GM23338 (cell line): ENCODE measurements around the gene COMMD3. TPM values are rescaled to one million over a fixed set of nuclear protein-coding genes. Genes with fewer than 3 reads are reported as not detected.

ENCODE experiments used
- ATAC-seq: fragments of 200-7000 bp; cut with Tn5 transposase; 3 replicates; pipeline ENCODE4 v1.9.1; 2020
- DNase-seq: peaks from one replicate; pipeline ENCODE4 v3.0.0-alpha.2; 2015; ENCODE audit warnings: low spot score
- H2AFZ ChIP-seq: fragments of 200-600 bp; sonication (generic); 2 replicates; pipeline ENCODE4 v1.8.0; 2016; ENCODE audit warnings: antibody characterized with exemption, mild to moderate bottlenecking, moderate library complexity
- H3F3A ChIP-seq: fragments of 200-600 bp; sonication (generic); replicated peaks from 2 replicates; pipeline ENCODE4 v1.8.0; 2017; ENCODE audit warnings: antibody characterized with exemption, mixed run types, low read depth
- H3K27ac ChIP-seq: fragments of 200-600 bp; sonication (generic); 2 replicates; pipeline ENCODE4 v1.6.1; 2016; ENCODE audit warnings: low read depth
- H3K27me3 ChIP-seq: fragments of 200-600 bp; sonication (generic); 2 replicates; pipeline ENCODE4 v1.8.0; 2016; ENCODE audit warnings: mild to moderate bottlenecking, mixed run types, moderate library complexity; ENCODE audit not compliant: insufficient read depth
- H3K36me3 ChIP-seq: fragments of 200-600 bp; sonication (generic); 2 replicates; pipeline ENCODE4 v1.8.0; 2016; ENCODE audit warnings: mild to moderate bottlenecking; ENCODE audit not compliant: insufficient read depth
- H3K4me1 ChIP-seq: fragments of 200-600 bp; sonication (generic); 2 replicates; pipeline ENCODE4 v1.8.0; 2016; ENCODE audit warnings: mild to moderate bottlenecking, moderate library complexity; ENCODE audit not compliant: insufficient read depth
- H3K4me2 ChIP-seq: fragments of 200-600 bp; sonication (generic); 2 replicates; pipeline ENCODE4 v1.7.1; 2017; ENCODE audit warnings: mixed run types
- H3K4me3 ChIP-seq: fragments of 200-600 bp; sonication (generic); 2 replicates; pipeline ENCODE4 v1.6.1; 2016; ENCODE audit warnings: mixed run types
- H3K79me2 ChIP-seq: fragments of 200-600 bp; sonication (generic); replicated peaks from 2 replicates; pipeline ENCODE4 v1.8.0; 2017; ENCODE audit warnings: mild to moderate bottlenecking; ENCODE audit not compliant: insufficient read depth
- H3K9me2 ChIP-seq: fragments of 200-600 bp; sonication (generic); 2 replicates; pipeline ENCODE4 v1.8.0; 2017; ENCODE audit not compliant: insufficient read depth
- H4K20me1 ChIP-seq: fragments of 200-600 bp; sonication (generic); replicated peaks from 2 replicates; pipeline ENCODE4 v1.8.0; 2017; ENCODE audit warnings: mild to moderate bottlenecking; ENCODE audit not compliant: insufficient read depth
- H3K27ac Mint-ChIP-seq: 2 replicates; pipeline ENCODE4 v1.8.0; 2020; ENCODE audit warnings: inconsistent platforms, mild to moderate bottlenecking, moderate library complexity, mixed read lengths
- H3K27me3 Mint-ChIP-seq: 3 replicates; pipeline ENCODE4 v1.8.0; 2022; ENCODE audit warnings: low read depth, mild to moderate bottlenecking, moderate library complexity, mixed read lengths, inconsistent platforms; ENCODE audit not compliant: insufficient read depth, poor library complexity
- H3K36me3 Mint-ChIP-seq: 3 replicates; pipeline ENCODE4 v1.8.0; 2021; ENCODE audit warnings: low read depth, mild to moderate bottlenecking, inconsistent platforms, moderate library complexity, mixed read lengths
- H3K4me1 Mint-ChIP-seq: 3 replicates; pipeline ENCODE4 v1.8.0; 2020; ENCODE audit warnings: mild to moderate bottlenecking, inconsistent platforms, mixed read lengths
- H3K4me3 Mint-ChIP-seq: 3 replicates; pipeline ENCODE4 v1.8.0; 2021; ENCODE audit warnings: moderate library complexity, mild to moderate bottlenecking, inconsistent platforms, mixed read lengths
- H3K9me3 Mint-ChIP-seq: 3 replicates; pipeline ENCODE4 v1.8.0; 2020; ENCODE audit warnings: moderate library complexity, mild to moderate bottlenecking, inconsistent platforms, mixed read lengths
- EZH2 ChIP-seq: fragments of 200-600 bp; sonication (generic); IDR thresholded peaks from one replicate; pipeline ENCODE4 v1.8.0; 2017; ENCODE audit warnings: antibody characterized with exemption, mild to moderate bottlenecking, low read depth; ENCODE audit not compliant: unreplicated experiment
- EZH2phosphoT487 ChIP-seq: fragments of 200-600 bp; sonication (generic); IDR thresholded peaks from one replicate; pipeline ENCODE4 v1.8.1; 2018; ENCODE audit warnings: antibody characterized with exemption; ENCODE audit not compliant: unreplicated experiment
- NANOG ChIP-seq: IDR thresholded peaks from 2 replicates; pipeline ENCODE4 v1.6.1; 2016; ENCODE audit warnings: antibody characterized with exemption, borderline replicate concordance
- REST ChIP-seq: IDR thresholded peaks from one replicate; pipeline ENCODE4 v1.6.1; 2018; ENCODE audit warnings: antibody characterized with exemption; ENCODE audit not compliant: unreplicated experiment
- STAT1 ChIP-seq: IDR thresholded peaks from one replicate; pipeline ENCODE4 v1.6.1; 2016; ENCODE audit warnings: antibody characterized with exemption; ENCODE audit not compliant: unreplicated experiment
- ZNF331 ChIP-seq: fragments of 250-450 bp; sonication (Bioruptor Pico); IDR thresholded peaks from 2 replicates; pipeline ENCODE4 v1.5.0; 2020; ENCODE audit warnings: low read depth, mild to moderate bottlenecking, moderate library complexity
- ZNF462 ChIP-seq: fragments of 250-450 bp; sonication (Bioruptor Pico); IDR thresholded peaks from 2 replicates; pipeline ENCODE4 v1.5.0; 2020; ENCODE audit warnings: mild to moderate bottlenecking, moderate library complexity
- polyA plus RNA-seq: library from polyadenylated mRNA; unstranded; fragments of >200 nt; fragmentation: Nextera tagmentation; extraction: Ambion mirVana; gene quantifications from 2 replicates; pipeline ENCODE4 v1.2.1, GENCODE V29; 2016
- total RNA-seq: library from RNA; depleted of rRNA; stranded (reverse); fragments of >200 nt; shearing (Covaris generic); gene quantifications from 2 replicates; pipeline ENCODE4 v1.2.3, GENCODE V29; 2014

The COMMD3 gene
- total and polyA plus RNA-seq, 2 experiments from 2014 or later: 1.1 to 5.2 TPM

- Mint-ChIP-seq H3K36me3 (no peaks in the 10 kb centered on the region), H3K27ac (no peak overlapping the region), H3K4me3 (no peak overlapping the region), H3K9me3 (no peaks in the 10 kb centered on the region), H3K4me1 (no peaks in the 10 kb centered on the region), H3K27me3 (peaks cover 26% of the 10 kb centered on the region)
- no peak overlapping the region for H3K27ac ChIP-seq
- H2AFZ ChIP-seq: no peak overlapping the region
- ATAC-seq (no peak), DNase-seq (no peak)
- H3K4me1 ChIP-seq: no peaks in the 10 kb centered on the region
- H3F3A ChIP-seq: no peaks in the 10 kb centered on the region
- no peaks in the 10 kb centered on the region for H3K36me3 ChIP-seq
- TF ChIP-seq STAT1 (no peak), REST (no peak), ZNF331 (no peak), NANOG (no peak)
- no peaks in the 10 kb centered on the region for H3K79me2 ChIP-seq
- H3K4me3 ChIP-seq: no peak overlapping the region
- no peaks in the 10 kb centered on the region; the same call in 1 of the 2 replicates for H4K20me1 ChIP-seq
- H3K4me2 ChIP-seq: no peak overlapping the region
- H3K9me2 ChIP-seq: no peaks in the 10 kb centered on the region
- H3K27me3 ChIP-seq: peaks cover 34% of the 10 kb centered on the region
These were observed 35.0 kb downstream of the COMMD3 start for GRCh38 chr10:22351131-22351703.

GRCh38 chr10:22356324-22356873, 40.2 kb downstream of the COMMD3 start:
- H3K4me3 Mint-ChIP-seq: no peak overlapping the region
- H3F3A ChIP-seq: no peaks in the 10 kb centered on the region
- peaks cover 3% of the 10 kb centered on the region; the same call in 1 of the 3 replicates for H3K4me1 Mint-ChIP-seq
- no peaks in the 10 kb centered on the region for H3K27me3 ChIP-seq
- no peaks in the 10 kb centered on the region for H3K36me3 Mint-ChIP-seq
- no peak overlapping the region for H3K4me2 ChIP-seq
- H3K27ac ChIP-seq: no peak overlapping the region
- H3K27me3 Mint-ChIP-seq: peaks cover 1% of the 10 kb centered on the region
- no peaks in the 10 kb centered on the region for H3K9me3 Mint-ChIP-seq
- no peak overlapping the region for H3K4me3 ChIP-seq
- ATAC-seq (no peak), DNase-seq (no peak)
- no peaks in the 10 kb centered on the region for H3K4me1 ChIP-seq
- no peak overlapping the region for H3K27ac Mint-ChIP-seq
- no peaks in the 10 kb centered on the region for H3K9me2 ChIP-seq
- no peaks in the 10 kb centered on the region for H3K79me2 ChIP-seq
- no peaks in the 10 kb centered on the region; the same call in 1 of the 2 replicates for H4K20me1 ChIP-seq
- H3K36me3 ChIP-seq: no peaks in the 10 kb centered on the region
- 0 out of 2 replicates have a peak overlapping the region, but pooled peaks have one; percentile 38 for H2AFZ ChIP-seq
- TF ChIP-seq EZH2phosphoT487 (no peak), ZNF331 (no peak), REST (no peak), ZNF462 (no peak), EZH2 (no peak), STAT1 (no peak)
